ENCODE measurements around the gene CPLX3. TPM values are rescaled to one million over a fixed set of nuclear protein-coding genes. Genes with fewer than 3 reads are reported as not detected.

CPLX3 gene
- polyA plus RNA-seq, 1 experiment: not detected

- H3K27ac ChIP-seq (ENCODE audit: low read depth, low read length): peak overlapping the region; percentile 39
- no peak for TF ChIP-seq CTCF (IDR thresholded peaks at IDR 0.05; ENCODE audit: low read depth, low read length)
- H3K4me3 ChIP-seq (ENCODE audit: low read depth, low read length): peak overlapping the region; percentile 93
- DNase-seq (ENCODE audit: low read depth, low spot score): no peak
- POLR2A ChIA-PET: interaction anchor here (0.6 to 1.4 kb wide), 3 partner anchors 11 to 197 kb away, joined by 4 to 7 read pairs (median 5); no protein-coding TSS in a partner anchor
- no peaks in the 10 kb centered on the region for H3K9me3 ChIP-seq (ENCODE audit: control insufficient read depth, insufficient read depth, low read length)
- CTCF ChIA-PET: interaction anchor here (1.2 to 2.1 kb wide), 2 partner anchors 27 to 28 kb away, joined by 4 to 15 read pairs; no protein-coding TSS in a partner anchor
- peaks cover 5% of the 10 kb centered on the region for H3K27me3 ChIP-seq (ENCODE audit: control insufficient read depth, insufficient read depth, low read length)
Measured at GRCh38 chr15:74873756-74874424, 47.5 kb downstream of the CPLX3 start.

- Histone ChIP-seq H3K27ac (ENCODE audit: low read depth, low read length) (no peak overlapping the region), H3K9me3 (ENCODE audit: control insufficient read depth, insufficient read depth, low read length) (peaks cover 9% of the 10 kb centered on the region; the same call in 1 of the 2 replicates), H3K27me3 (ENCODE audit: control insufficient read depth, insufficient read depth, low read length) (peaks cover 5% of the 10 kb centered on the region), H3K4me3 (ENCODE audit: low read depth, low read length) (no peak overlapping the region)
- TF ChIP-seq CTCF (IDR thresholded peaks at IDR 0.05; ENCODE audit: low read depth, low read length): no peak
- no peak for DNase-seq (ENCODE audit: low read depth, low spot score)
- ChIA-PET CTCF (no interaction called here), POLR2A (no interaction called here)
Measured at GRCh38 chr15:74878273-74878672, 51.8 kb downstream of the CPLX3 start.

Small RNA genes lying within 50 kb of the gene (small RNA-seq; reads per million reads assigned to genes)
- gene CPLX3 (ENCODE audit: insufficient read length, low read depth) (not detected), gene MIR4513 (ENCODE audit: insufficient read length, low read depth) (not detected), gene MIR6882 (ENCODE audit: insufficient read length, low read depth) (0.81 reads per million)

Other genes with a start within 250 kb of the CPLX3 start
- 34.9 and 41.2 TPM in 2 replicates for gene CLK3, start 210.8 kb upstream of the CPLX3 start, polyA plus RNA-seq (2011; rRNA removed)
- gene EDC3, start 130.6 kb upstream of the CPLX3 start, polyA plus RNA-seq (2011; rRNA removed): 37.1 and 43.6 TPM in 2 replicates
- gene CYP1A1, start 101.1 kb upstream of the CPLX3 start, polyA plus RNA-seq (2011; rRNA removed): 0.04 TPM in 1 of 2 replicates, not detected in the other
- not detected in 2 replicates for gene CYP1A2, start 77.8 kb upstream of the CPLX3 start, polyA plus RNA-seq (2011; rRNA removed)
- gene CSK, start 44.5 kb upstream of the CPLX3 start, polyA plus RNA-seq (2011; rRNA removed): 17.2 and 25.1 TPM in 2 replicates
- gene LMAN1L, start 13.8 kb upstream of the CPLX3 start, polyA plus RNA-seq (2011; rRNA removed): not detected in 2 replicates
- gene ULK3, start 16.5 kb downstream of the CPLX3 start, polyA plus RNA-seq (2011; rRNA removed): 14.2 and 18.6 TPM in 2 replicates
- gene SCAMP2, start 46.7 kb downstream of the CPLX3 start, polyA plus RNA-seq (2011; rRNA removed): 116 and 127 TPM in 2 replicates
- gene MPI, start 63.4 kb downstream of the CPLX3 start, polyA plus RNA-seq (2011; rRNA removed): 55.5 and 69.4 TPM in 2 replicates
- gene FAM219B, start 80.2 kb downstream of the CPLX3 start, polyA plus RNA-seq (2011; rRNA removed): 38.2 and 43.2 TPM in 2 replicates
- 134 and 147 TPM in 2 replicates for gene COX5A, start 111.4 kb downstream of the CPLX3 start, polyA plus RNA-seq (2011; rRNA removed)
- gene RPP25, start 130.1 kb downstream of the CPLX3 start, polyA plus RNA-seq (2011; rRNA removed): 0.25 and 0.31 TPM in 2 replicates
- gene SCAMP5, start 168.9 kb downstream of the CPLX3 start, polyA plus RNA-seq (2011; rRNA removed): 2.1 TPM in 2 replicates
- gene PPCDC, start 197.0 kb downstream of the CPLX3 start, polyA plus RNA-seq (2011; rRNA removed): 5.5 and 7.1 TPM in 2 replicates

Measured in AG04450 (cell line).